Measurements from ENCODE around the gene RASSF10. TPM values are rescaled to one million over a fixed set of nuclear protein-coding genes. Genes with fewer than 3 reads are reported as not detected.

RASSF10 gene
- total RNA-seq, 2 experiments from 2014 or later, result not detected

DNA sequence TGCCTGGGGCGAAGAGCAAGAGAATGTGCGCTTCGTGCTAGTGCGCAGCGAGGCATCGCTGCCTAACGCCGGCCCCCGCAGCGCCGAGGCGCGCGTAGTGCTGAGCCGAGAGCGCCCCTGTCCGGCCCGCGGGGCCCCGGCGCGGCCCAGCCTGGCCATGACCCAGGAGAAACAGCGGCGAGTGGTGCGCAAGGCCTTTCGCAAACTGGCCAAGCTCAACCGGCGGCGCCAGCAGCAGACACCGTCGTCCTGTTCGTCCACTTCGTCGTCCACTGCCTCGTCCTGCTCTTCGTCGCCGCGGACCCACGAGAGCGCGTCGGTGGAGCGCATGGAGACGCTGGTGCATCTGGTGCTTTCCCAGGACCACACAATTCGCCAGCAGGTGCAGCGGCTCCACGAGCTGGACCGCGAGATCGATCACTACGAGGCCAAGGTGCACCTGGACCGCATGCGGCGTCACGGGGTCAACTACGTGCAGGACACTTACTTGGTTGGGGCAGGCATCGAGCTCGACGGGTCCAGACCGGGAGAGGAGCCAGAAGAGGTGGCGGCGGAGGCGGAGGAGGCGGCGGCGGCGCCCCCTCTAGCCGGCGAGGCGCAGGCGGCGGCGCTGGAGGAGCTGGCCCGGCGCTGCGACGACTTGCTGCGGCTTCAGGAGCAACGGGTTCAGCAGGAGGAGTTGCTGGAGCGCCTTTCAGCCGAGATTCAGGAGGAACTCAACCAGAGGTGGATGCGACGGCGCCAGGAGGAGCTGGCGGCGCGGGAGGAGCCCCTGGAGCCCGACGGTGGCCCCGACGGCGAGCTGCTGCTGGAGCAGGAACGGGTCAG, 1.0 kb downstream of the RASSF10 start:
- no peaks in the 10 kb centered on the region for H3K9me3 Mint-ChIP-seq
- H3K27me3 Mint-ChIP-seq, result peaks cover 67% of the 10 kb centered on the region
- no peak overlapping the region for H3K4me3 Mint-ChIP-seq
- ChIA-PET POLR2A (interaction anchor here (1.0 kb wide), 1 partner anchor 11 kb away, joined by 3 read pairs; no protein-coding TSS in a partner anchor), CTCF (interaction anchor here (0.6 to 1.3 kb wide), 3 partner anchors 13 to 173 kb away, joined by 3 read pairs; no protein-coding TSS in a partner anchor)
- peaks cover 3% of the 10 kb centered on the region for H3K4me1 Mint-ChIP-seq (ENCODE audit: low read depth)
- no peaks in the 10 kb centered on the region for H3K36me3 Mint-ChIP-seq (ENCODE audit: low read depth)
- intact Hi-C loops (cut with micrococcal nuclease), result no loop called here
- TF ChIP-seq, protein P1, sequence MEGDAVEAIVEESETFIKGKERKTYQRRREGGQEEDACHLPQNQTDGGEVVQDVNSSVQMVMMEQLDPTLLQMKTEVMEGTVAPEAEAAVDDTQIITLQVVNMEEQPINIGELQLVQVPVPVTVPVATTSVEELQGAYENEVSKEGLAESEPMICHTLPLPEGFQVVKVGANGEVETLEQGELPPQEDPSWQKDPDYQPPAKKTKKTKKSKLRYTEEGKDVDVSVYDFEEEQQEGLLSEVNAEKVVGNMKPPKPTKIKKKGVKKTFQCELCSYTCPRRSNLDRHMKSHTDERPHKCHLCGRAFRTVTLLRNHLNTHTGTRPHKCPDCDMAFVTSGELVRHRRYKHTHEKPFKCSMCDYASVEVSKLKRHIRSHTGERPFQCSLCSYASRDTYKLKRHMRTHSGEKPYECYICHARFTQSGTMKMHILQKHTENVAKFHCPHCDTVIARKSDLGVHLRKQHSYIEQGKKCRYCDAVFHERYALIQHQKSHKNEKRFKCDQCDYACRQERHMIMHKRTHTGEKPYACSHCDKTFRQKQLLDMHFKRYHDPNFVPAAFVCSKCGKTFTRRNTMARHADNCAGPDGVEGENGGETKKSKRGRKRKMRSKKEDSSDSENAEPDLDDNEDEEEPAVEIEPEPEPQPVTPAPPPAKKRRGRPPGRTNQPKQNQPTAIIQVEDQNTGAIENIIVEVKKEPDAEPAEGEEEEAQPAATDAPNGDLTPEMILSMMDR (IDR thresholded peaks at IDR 0.05), result no peak
- no peak overlapping the region for H3K27ac Mint-ChIP-seq
- DNase-seq (no peak), ATAC-seq (no peak)

DNA sequence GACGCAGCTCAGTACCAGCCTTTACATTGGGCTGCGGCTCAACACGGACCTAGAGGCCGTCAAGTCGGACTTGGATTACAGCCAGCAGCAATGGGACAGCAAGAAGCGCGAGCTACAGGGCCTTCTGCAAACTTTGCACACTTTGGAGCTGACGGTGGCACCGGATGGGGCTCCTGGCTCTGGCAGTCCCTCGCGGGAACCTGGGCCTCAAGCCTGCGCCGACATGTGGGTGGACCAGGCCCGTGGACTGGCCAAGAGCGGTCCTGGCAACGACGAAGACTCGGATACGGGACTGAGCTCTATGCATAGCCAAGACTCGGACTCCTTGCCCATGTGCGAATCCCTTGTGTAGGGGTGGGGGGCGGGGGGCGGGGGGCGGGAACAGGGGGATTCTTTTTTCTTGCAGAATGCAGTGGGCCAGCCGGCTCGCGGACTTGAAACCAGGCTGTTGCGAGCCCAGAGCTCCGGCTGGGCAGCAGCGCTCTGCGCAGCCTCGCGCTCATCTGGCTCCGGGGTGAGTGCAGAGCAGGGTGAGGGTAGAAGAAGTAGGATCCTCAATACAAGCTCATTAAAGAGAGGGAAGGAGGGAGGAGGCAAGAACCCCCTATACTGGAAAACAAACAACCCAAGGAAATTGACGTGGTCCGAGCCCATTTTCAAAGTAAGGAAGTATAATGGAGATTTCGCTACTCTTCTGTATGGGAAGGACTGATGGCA, 1.8 kb downstream of the RASSF10 start:
- intact Hi-C loops (cut with micrococcal nuclease), result no loop called here
- no peaks in the 10 kb centered on the region for H3K36me3 Mint-ChIP-seq (ENCODE audit: low read depth)
- no peak overlapping the region for H3K4me3 Mint-ChIP-seq
- ATAC-seq (no peak), DNase-seq (no peak)
- H3K9me3 Mint-ChIP-seq, result no peaks in the 10 kb centered on the region
- ChIA-PET POLR2A (interaction anchor here (1.0 kb wide), 1 partner anchor 12 kb away, joined by 3 read pairs; no protein-coding TSS in a partner anchor), CTCF (interaction anchor here (0.6 to 1.3 kb wide), 2 partner anchors 12 to 172 kb away, joined by 3 read pairs; no protein-coding TSS in a partner anchor)
- no peak overlapping the region for H3K27ac Mint-ChIP-seq
- H3K4me1 Mint-ChIP-seq (ENCODE audit: low read depth), result peaks cover 3% of the 10 kb centered on the region
- TF ChIP-seq, protein P1 (IDR thresholded peaks at IDR 0.05), result no peak
- H3K27me3 Mint-ChIP-seq, result peaks cover 64% of the 10 kb centered on the region

DNA sequence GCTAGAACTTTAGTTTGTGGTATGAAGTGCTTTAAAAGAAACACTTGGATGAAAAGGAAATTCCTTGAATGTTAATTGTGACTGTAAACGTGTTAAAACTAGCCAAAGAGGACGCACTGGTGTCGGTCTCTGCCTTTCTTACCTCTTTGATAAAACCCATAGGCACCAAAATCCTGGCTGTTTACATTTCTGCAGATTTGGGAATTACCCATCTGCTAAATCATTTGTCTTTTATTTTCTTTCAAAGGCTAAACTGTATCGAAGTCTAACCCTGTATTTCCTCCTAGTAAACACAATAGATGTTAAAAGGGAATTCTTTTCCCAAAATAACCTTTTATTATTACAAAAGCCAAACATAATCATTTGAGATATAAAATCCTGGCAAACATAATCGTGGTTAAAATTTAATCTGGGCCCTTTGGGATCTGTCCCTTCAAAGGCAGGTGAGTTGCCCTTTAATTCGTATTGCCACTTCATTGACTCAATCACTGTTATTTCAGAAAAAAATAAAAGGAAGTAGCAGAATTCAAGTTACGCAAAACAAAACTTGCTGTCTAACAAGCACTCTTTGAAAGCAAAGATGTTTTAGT, 2.4 kb downstream of the RASSF10 start:
- H3K36me3 Mint-ChIP-seq (ENCODE audit: low read depth), result no peaks in the 10 kb centered on the region
- DNase-seq (no peak), ATAC-seq (no peak)
- no peaks in the 10 kb centered on the region for H3K9me3 Mint-ChIP-seq
- peaks cover 65% of the 10 kb centered on the region for H3K27me3 Mint-ChIP-seq
- peaks cover 3% of the 10 kb centered on the region for H3K4me1 Mint-ChIP-seq (ENCODE audit: low read depth)
- TF ChIP-seq, protein P1 (IDR thresholded peaks at IDR 0.05), result no peak
- H3K4me3 Mint-ChIP-seq, result no peak overlapping the region
- no peak overlapping the region for H3K27ac Mint-ChIP-seq
- CTCF ChIA-PET, result interaction anchor here (1.4 kb wide), 1 partner anchor 48 kb away, joined by 3 read pairs; no protein-coding TSS in a partner anchor
- POLR2A ChIA-PET, result no interaction called here
- intact Hi-C loops (cut with micrococcal nuclease), result no loop called here

DNA sequence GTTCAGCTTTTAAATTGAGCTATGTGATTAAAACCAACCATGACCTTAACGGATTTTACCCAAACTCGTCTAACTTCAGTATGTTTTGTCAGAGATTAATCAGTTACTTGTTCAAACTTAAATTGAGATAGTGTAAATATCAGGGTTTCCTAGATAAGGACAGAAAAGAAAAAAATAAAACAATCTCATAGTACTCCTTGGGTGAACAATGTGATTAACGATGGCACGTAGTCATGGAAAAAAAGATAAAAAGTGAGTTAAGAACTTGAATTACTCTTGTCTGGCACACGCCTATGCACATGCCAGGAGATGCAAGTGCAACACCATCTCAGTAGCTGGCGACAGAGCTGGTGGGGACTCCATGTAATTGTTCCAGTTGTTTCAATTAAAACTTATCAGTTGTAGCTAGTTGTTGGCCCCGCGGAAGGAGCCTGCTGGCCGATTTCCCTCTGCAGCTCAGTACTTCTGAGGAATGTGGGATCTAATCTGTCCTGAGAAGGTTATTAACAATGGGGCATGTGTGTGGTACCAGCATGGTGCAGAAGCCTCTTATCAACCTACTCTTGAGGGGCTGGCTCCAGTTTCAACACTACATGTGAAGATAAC, 3.0 kb downstream of the RASSF10 start:
- DNase-seq (no peak), ATAC-seq (no peak)
- peaks cover 3% of the 10 kb centered on the region for H3K4me1 Mint-ChIP-seq (ENCODE audit: low read depth)
- peaks cover 59% of the 10 kb centered on the region for H3K27me3 Mint-ChIP-seq
- intact Hi-C loops (cut with micrococcal nuclease), result no loop called here
- ChIA-PET POLR2A (no interaction called here), CTCF (interaction anchor here (1.4 kb wide), 1 partner anchor 48 kb away, joined by 3 read pairs; no protein-coding TSS in a partner anchor)
- H3K4me3 Mint-ChIP-seq, result no peak overlapping the region
- TF ChIP-seq, protein P1 (IDR thresholded peaks at IDR 0.05), result no peak
- no peaks in the 10 kb centered on the region for H3K9me3 Mint-ChIP-seq
- no peak overlapping the region for H3K27ac Mint-ChIP-seq
- H3K36me3 Mint-ChIP-seq (ENCODE audit: low read depth), result no peaks in the 10 kb centered on the region
